Effector memory CD4-positive, alpha-beta T cell (primary cell): ENCODE data around the gene DPP6.

ENCODE experiments used
- DNase-seq, 3 donors: peaks; one replicate each; pipeline ENCODE4 v3.0.0-alpha.2; 2020
- H3K27ac ChIP-seq: 2 replicates; pipeline ENCODE4 v1.7.0; 2013; ENCODE audit warnings: mild to moderate bottlenecking, low read length, moderate library complexity; ENCODE audit not compliant: insufficient read depth, poor library complexity, severe bottlenecking
- H3K27me3 ChIP-seq: replicated peaks from 2 replicates; pipeline ENCODE4 v1.7.0; 2013; ENCODE audit warnings: mild to moderate bottlenecking, low read length; ENCODE audit not compliant: insufficient read depth, control insufficient read depth, poor library complexity, severe bottlenecking
- H3K36me3 ChIP-seq: 2 replicates; pipeline ENCODE4 v1.7.0; 2013; ENCODE audit warnings: mild to moderate bottlenecking, low read length, moderate library complexity; ENCODE audit not compliant: control insufficient read depth, insufficient read depth
- H3K4me1 ChIP-seq: 2 replicates; pipeline ENCODE4 v1.7.0; 2013; ENCODE audit warnings: low read length, mild to moderate bottlenecking; ENCODE audit not compliant: control insufficient read depth, insufficient read depth, poor library complexity, severe bottlenecking
- H3K4me3 ChIP-seq: 2 replicates; pipeline ENCODE4 v1.7.0; 2013; ENCODE audit warnings: low read length, low read depth, mild to moderate bottlenecking; ENCODE audit not compliant: insufficient read depth, poor library complexity, severe bottlenecking
- H3K9me3 ChIP-seq: 2 replicates; pipeline ENCODE4 v1.7.0; 2013; ENCODE audit warnings: mild to moderate bottlenecking, low read length, moderate library complexity; ENCODE audit not compliant: control insufficient read depth

The DPP6 gene

GRCh38 chr7:154777908-154778307 lies 725.7 kb downstream of the DPP6 start:
- no peak for DNase-seq
- no peak overlapping the region for H3K4me3 ChIP-seq
- no peak overlapping the region for H3K27ac ChIP-seq
- no peaks in the 10 kb centered on the region for H3K36me3 ChIP-seq
- H3K27me3 ChIP-seq: no peaks in the 10 kb centered on the region
- H3K4me1 ChIP-seq: no peaks in the 10 kb centered on the region
- H3K9me3 ChIP-seq: no peaks in the 10 kb centered on the region

GRCh38 chr7:154781369-154782303 lies 729.4 kb downstream of the DPP6 start:
- no peaks in the 10 kb centered on the region for H3K4me1 ChIP-seq
- no peaks in the 10 kb centered on the region for H3K9me3 ChIP-seq
- no peaks in the 10 kb centered on the region for H3K27me3 ChIP-seq
- DNase-seq: no peak
- H3K4me3 ChIP-seq: no peak overlapping the region
- H3K36me3 ChIP-seq: no peaks in the 10 kb centered on the region
- no peak overlapping the region for H3K27ac ChIP-seq

GRCh38 chr7:154783281-154783909 lies 731.2 kb downstream of the DPP6 start:
- H3K4me1 ChIP-seq: no peaks in the 10 kb centered on the region
- no peaks in the 10 kb centered on the region for H3K27me3 ChIP-seq
- no peak overlapping the region for H3K27ac ChIP-seq
- H3K4me3 ChIP-seq: no peak overlapping the region
- no peak for DNase-seq
- H3K36me3 ChIP-seq: no peaks in the 10 kb centered on the region
- H3K9me3 ChIP-seq: no peaks in the 10 kb centered on the region

GRCh38 chr7:154785898-154786297 lies 733.7 kb downstream of the DPP6 start:
- no peak overlapping the region for H3K4me3 ChIP-seq
- no peak for DNase-seq
- H3K36me3 ChIP-seq: no peaks in the 10 kb centered on the region
- H3K27me3 ChIP-seq: no peaks in the 10 kb centered on the region
- H3K9me3 ChIP-seq: no peaks in the 10 kb centered on the region
- H3K4me1 ChIP-seq: no peaks in the 10 kb centered on the region
- H3K27ac ChIP-seq: no peak overlapping the region

- no peak for DNase-seq
Measured at GRCh38 chr7:154789404-154789803, 737.2 kb downstream of the DPP6 start.

GRCh38 chr7:154791611-154792010 lies 739.4 kb downstream of the DPP6 start:
- H3K36me3 ChIP-seq: no peaks in the 10 kb centered on the region
- no peak overlapping the region for H3K4me3 ChIP-seq
- no peaks in the 10 kb centered on the region for H3K4me1 ChIP-seq
- no peak for DNase-seq
- H3K27ac ChIP-seq: no peak overlapping the region
- no peaks in the 10 kb centered on the region for H3K27me3 ChIP-seq
- no peaks in the 10 kb centered on the region for H3K9me3 ChIP-seq

More at GRCh38 chr7:154789404-154789803, 737.2 kb downstream of the DPP6 start:
- Histone ChIP-seq H3K27me3 (no peaks in the 10 kb centered on the region), H3K4me3 (no peak overlapping the region), H3K36me3 (no peaks in the 10 kb centered on the region), H3K9me3 (no peaks in the 10 kb centered on the region), H3K4me1 (no peaks in the 10 kb centered on the region), H3K27ac (no peak overlapping the region)

GRCh38 chr7:154792436-154793055 lies 740.3 kb downstream of the DPP6 start:
- Histone ChIP-seq H3K27ac (no peak overlapping the region), H3K9me3 (no peaks in the 10 kb centered on the region), H3K27me3 (no peaks in the 10 kb centered on the region), H3K36me3 (no peaks in the 10 kb centered on the region), H3K4me3 (no peak overlapping the region), H3K4me1 (no peaks in the 10 kb centered on the region)
- DNase-seq: no peak

- Histone ChIP-seq H3K4me3 (no peak overlapping the region), H3K4me1 (no peaks in the 10 kb centered on the region), H3K9me3 (no peaks in the 10 kb centered on the region), H3K27me3 (no peaks in the 10 kb centered on the region), H3K27ac (no peak overlapping the region), H3K36me3 (no peaks in the 10 kb centered on the region)
- DNase-seq: no peak
Measured at GRCh38 chr7:154794147-154794780, 742.1 kb downstream of the DPP6 start.

GRCh38 chr7:154795014-154795413 lies 742.8 kb downstream of the DPP6 start:
- no peaks in the 10 kb centered on the region for H3K27me3 ChIP-seq
- H3K4me3 ChIP-seq: no peak overlapping the region
- no peak for DNase-seq
- no peaks in the 10 kb centered on the region for H3K9me3 ChIP-seq
- H3K4me1 ChIP-seq: no peaks in the 10 kb centered on the region
- H3K27ac ChIP-seq: no peak overlapping the region
- no peaks in the 10 kb centered on the region for H3K36me3 ChIP-seq
